Mucosa of descending colon (tissue), 3 donors: ENCODE results near the gene LYVE1. TPM values are rescaled to one million over a fixed set of nuclear protein-coding genes. Genes with fewer than 3 reads are reported as not detected.

ENCODE experiments used
- ATAC-seq: fragments of 200-7000 bp; cut with Tn5 transposase; one replicate; pipeline ENCODE4 v1.9.1; 2020; ENCODE audit warnings: mild to moderate bottlenecking, moderate library complexity
- DNase-seq, 3 donors: peaks; one replicate each; pipeline ENCODE4 v3.0.0-alpha.2; 2020
- H3K36me3 ChIP-seq: fragments of 200-600 bp; one replicate; pipeline ENCODE4 v1.8.0; 2021; ENCODE audit warnings: low read depth, mild to moderate bottlenecking
- H3K4me1 ChIP-seq: fragments of 200-600 bp; one replicate; pipeline ENCODE4 v1.8.0; 2021; ENCODE audit warnings: low read depth, mild to moderate bottlenecking
- H3K4me3 ChIP-seq: fragments of 200-600 bp; one replicate; pipeline ENCODE4 v1.8.0; 2021; ENCODE audit warnings: mild to moderate bottlenecking
- H3K9me3 ChIP-seq: fragments of 200-600 bp; one replicate; pipeline ENCODE4 v1.8.0; 2021; ENCODE audit warnings: mild to moderate bottlenecking
- intact Hi-C, 2 donors: fragments of 100-400 bp; cut with DNase I in 1 of 2; cut with micrococcal nuclease in 1 of 2; formaldehyde crosslinking; loops; one replicate each; pipeline versions ENCODE4 v1.11.0 to v1.11.1; 2022; cut with DNase I, micrococcal nuclease
- long read RNA-seq, 2 donors: library from polyadenylated mRNA; unstranded; transcript quantifications; one replicate each; pipeline ENCODE4 v2.0.0, GENCODE V29; 2019 to 2021
- total RNA-seq, 3 donors: library from RNA; stranded (reverse); fragmentation: NEBNext Ultra II Directional in 2 of 3; extraction: Animal tissue kit (Norgen Biotek cat#: 25700) in 2 of 3; gene quantifications; one replicate each; pipeline versions ENCODE4 v1.2.1 to v1.2.4, GENCODE V29; 2021 to 2023
- TF ChIP-seq, protein P1 (sequence below): fragments of 200-600 bp; IDR thresholded peaks from one replicate; pipeline ENCODE4 v1.8.0; 2022; ENCODE audit warnings: antibody characterized with exemption, mild to moderate bottlenecking
- donor health status: DM: no; HTN: no; CAD: no; lungs with moderate emphysema.
- donor health status: DM: no; HTN: no; CAD: no.
- donor health status: DM: no; HTN: yes; CAD: no.

The LYVE1 gene, protein sequence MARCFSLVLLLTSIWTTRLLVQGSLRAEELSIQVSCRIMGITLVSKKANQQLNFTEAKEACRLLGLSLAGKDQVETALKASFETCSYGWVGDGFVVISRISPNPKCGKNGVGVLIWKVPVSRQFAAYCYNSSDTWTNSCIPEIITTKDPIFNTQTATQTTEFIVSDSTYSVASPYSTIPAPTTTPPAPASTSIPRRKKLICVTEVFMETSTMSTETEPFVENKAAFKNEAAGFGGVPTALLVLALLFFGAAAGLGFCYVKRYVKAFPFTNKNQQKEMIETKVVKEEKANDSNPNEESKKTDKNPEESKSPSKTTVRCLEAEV
- 100 to 1,000 TPM in 1 of 3 donors, 10 to 100 TPM in 2; 14.4 to 137 (median 43.4) TPM for total RNA-seq
- long read RNA-seq, donor 1, transcript LYVE1-201 (6 exons, 3,273 nt) = major isoform, 8 of 44 reads
- long read RNA-seq, donor 1, partial matches to known transcripts = 9 of 44 reads
- long read RNA-seq, donor 1, other reads (novel, unspliced or antisense) = 27 of 44 reads
- long read RNA-seq, donor 2, transcript LYVE1-201 (6 exons, 3,273 nt) = major isoform, 6 of 6 reads
- long read RNA-seq, donor 2, partial matches to known transcripts = 0 of 6 reads
- long read RNA-seq, donor 2, other reads (novel, unspliced or antisense) = 0 of 6 reads

DNA sequence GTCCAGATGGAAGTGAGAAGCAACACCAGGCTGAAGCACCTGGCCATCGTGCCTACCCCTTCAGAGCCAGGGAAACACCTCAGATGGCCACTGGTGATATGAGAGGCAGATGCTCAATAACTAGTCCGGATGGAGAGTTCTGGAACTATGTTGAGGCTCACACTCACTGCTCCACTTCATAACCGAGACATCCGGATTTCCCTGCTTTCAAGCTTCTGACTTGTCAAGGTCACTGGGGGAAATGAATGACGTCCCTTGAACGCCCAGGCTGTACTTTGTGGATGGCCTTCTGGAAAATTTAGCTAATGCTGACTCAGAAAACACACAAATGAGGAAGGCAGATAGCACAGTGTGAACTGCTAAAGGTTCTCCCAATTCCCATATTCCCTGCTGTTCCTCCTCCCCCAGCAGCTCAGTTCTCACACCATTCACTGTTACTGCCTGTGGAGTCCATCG, at the start of gene LYVE1:
TSS of gene LYVE1 (minus strand) at position 180 of the 456 bp plus-strand sequence. CDS start at position 47, 133 bp downstream.
- DNase-seq = no peak
- H3K4me3 ChIP-seq = no peak within 1 kb of the TSS

DNA sequence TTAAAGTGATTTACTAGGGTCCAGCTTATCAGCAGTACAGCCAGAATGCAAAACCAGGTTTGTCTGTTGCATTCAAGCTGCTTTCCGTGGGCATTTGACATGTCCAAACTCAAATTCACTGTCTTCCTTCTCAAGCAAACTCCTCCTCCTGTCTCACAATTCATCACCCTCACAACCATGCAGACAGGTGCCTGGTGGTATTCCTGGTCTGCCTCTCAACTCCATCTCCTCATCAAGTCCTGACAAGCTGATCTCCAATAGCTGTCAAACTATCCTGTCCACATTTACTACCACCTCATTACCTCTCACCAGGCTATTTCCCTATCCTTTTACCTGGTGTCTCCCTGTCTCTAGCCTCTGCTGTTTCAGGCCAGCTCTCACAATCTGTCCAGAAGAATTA, 49.1 kb upstream of the LYVE1 start:
- H3K9me3 ChIP-seq = no peaks in the 10 kb centered on the region
- intact Hi-C loops = no loop called here
- no peaks in the 10 kb centered on the region for H3K4me1 ChIP-seq
- H3K36me3 ChIP-seq = no peaks in the 10 kb centered on the region
- no peak for ATAC-seq
- H3K4me3 ChIP-seq = no peak overlapping the region
- TF ChIP-seq, protein P1, sequence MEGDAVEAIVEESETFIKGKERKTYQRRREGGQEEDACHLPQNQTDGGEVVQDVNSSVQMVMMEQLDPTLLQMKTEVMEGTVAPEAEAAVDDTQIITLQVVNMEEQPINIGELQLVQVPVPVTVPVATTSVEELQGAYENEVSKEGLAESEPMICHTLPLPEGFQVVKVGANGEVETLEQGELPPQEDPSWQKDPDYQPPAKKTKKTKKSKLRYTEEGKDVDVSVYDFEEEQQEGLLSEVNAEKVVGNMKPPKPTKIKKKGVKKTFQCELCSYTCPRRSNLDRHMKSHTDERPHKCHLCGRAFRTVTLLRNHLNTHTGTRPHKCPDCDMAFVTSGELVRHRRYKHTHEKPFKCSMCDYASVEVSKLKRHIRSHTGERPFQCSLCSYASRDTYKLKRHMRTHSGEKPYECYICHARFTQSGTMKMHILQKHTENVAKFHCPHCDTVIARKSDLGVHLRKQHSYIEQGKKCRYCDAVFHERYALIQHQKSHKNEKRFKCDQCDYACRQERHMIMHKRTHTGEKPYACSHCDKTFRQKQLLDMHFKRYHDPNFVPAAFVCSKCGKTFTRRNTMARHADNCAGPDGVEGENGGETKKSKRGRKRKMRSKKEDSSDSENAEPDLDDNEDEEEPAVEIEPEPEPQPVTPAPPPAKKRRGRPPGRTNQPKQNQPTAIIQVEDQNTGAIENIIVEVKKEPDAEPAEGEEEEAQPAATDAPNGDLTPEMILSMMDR = no peak
- DNase-seq = no peak

More for the DNA sequence above, at the start of gene LYVE1:
- H3K9me3 ChIP-seq = no peaks in the 10 kb centered on the region
- TF ChIP-seq, protein P1 = no peak
- intact Hi-C loops = no loop called here
- no peaks in the 10 kb centered on the region for H3K36me3 ChIP-seq
- ATAC-seq = peak; percentile 33
- no peaks in the 10 kb centered on the region for H3K4me1 ChIP-seq

DNA sequence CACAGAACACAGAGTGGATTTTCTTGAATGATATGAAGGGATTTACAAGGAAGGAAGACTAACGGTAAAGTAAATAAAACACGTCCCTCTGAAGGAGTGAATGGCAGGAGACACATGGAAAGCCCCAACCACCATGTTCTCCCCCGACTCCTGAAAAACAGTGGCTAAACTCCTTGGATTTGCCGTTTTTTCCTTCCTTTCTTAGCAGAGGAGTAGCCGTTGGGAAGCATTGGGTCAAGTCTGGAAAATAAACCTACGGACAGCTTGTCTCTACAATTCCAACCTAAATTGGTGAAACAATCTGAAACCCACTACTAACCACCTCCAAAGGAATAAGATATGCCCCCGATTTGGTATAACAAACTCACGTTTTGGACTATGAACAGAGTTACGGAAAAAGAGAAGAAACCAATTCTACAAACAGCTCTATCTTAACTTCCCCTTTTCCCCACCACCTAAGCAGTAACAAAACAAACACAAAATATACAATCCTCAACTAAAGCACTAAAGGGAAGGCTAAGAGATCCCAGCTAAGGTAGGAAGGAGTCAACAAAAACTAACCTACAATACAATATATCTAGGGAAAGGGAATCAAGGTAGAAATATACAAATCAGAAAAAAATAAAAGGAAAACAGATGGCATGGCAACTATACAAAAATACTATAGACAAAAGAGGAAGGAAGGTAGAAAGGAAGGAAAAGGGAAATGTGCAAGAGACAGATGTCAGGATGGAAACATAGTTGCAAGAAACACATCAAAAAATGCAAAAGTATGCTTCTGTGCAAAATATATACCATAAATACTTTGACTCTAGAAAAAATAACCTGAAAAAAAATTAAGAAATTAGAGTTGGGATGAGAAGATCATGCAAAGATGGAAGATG, 43.8 kb upstream of the LYVE1 start:
- TF ChIP-seq, protein P1 = no peak
- intact Hi-C loops = no loop called here
- Histone ChIP-seq H3K4me3 (no peak overlapping the region), H3K4me1 (no peaks in the 10 kb centered on the region), H3K36me3 (no peaks in the 10 kb centered on the region), H3K9me3 (no peaks in the 10 kb centered on the region)
- DNase-seq (no peak), ATAC-seq (no peak)

DNA sequence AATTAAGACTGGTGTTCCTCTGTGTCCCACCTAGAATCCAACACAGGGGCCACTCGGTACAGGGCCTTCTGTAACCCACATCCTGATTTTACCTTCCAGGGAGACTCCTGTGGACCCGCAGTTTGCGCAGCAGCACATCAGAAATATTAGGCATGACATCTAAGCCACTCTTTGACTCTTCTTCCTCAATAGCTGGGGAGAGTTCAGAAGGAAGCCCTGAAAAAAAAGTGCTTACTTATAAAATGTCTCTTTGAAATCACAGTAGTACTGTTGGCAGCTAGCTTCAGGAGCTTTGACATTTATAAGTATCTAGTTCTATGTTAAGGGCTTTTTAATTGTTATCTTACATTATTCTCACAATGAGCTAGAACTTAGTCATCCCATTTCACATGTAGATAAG, 41.2 kb upstream of the LYVE1 start:
- TF ChIP-seq, protein P1 = no peak
- no peaks in the 10 kb centered on the region for H3K4me1 ChIP-seq
- no peak overlapping the region for H3K4me3 ChIP-seq
- ATAC-seq (no peak), DNase-seq (no peak)
- no peaks in the 10 kb centered on the region for H3K36me3 ChIP-seq
- intact Hi-C loops = no loop called here
- no peaks in the 10 kb centered on the region for H3K9me3 ChIP-seq

DNA sequence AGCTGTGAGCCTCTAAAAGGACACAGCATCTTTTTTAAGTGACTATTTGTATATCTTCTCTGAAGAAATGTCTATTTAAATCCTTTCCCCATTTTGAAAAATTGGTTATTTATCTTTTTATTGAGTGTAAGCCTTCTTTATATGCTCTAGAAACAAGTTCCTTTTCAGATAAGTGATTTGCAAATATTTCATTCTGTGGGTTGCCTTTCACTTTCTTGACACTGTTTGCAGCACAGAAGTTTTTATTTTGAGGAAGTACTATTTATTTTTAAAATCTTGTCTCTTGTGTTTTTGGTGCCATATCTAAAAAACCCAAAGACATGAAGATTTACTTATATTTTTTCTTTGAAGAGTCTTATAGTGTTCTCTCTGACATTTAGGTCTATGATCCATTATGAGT, 40.1 kb upstream of the LYVE1 start:
- intact Hi-C loops = no loop called here
- TF ChIP-seq, protein P1 = no peak
- H3K4me1 ChIP-seq = no peaks in the 10 kb centered on the region
- no peak for ATAC-seq
- DNase-seq = no peak
- H3K9me3 ChIP-seq = no peaks in the 10 kb centered on the region
- no peaks in the 10 kb centered on the region for H3K36me3 ChIP-seq
- H3K4me3 ChIP-seq = no peak overlapping the region
